ENCODE measurements around the gene TSPAN11.

The TSPAN11 gene

GRCh38 chr12:30997685-30998440 is 71.3 kb downstream of the TSPAN11 start:
- Histone ChIP-seq H3K79me2 (ENCODE audit: insufficient read depth, low read length) (no peaks in the 10 kb centered on the region), H3K4me3 (ENCODE audit: insufficient read depth, low read length, poor library complexity, severe bottlenecking) (no peak overlapping the region), H3K27me3 (ENCODE audit: low read length) (no peaks in the 10 kb centered on the region), H3K27ac (ENCODE audit: low read depth, low read length) (no peak overlapping the region), H3K4me2 (ENCODE audit: low read depth, low read length, poor library complexity, severe bottlenecking) (no peak overlapping the region), H2AFZ (ENCODE audit: low read depth, low read length, severe bottlenecking) (no peak overlapping the region), H3K9me3 (ENCODE audit: insufficient read depth, low read length) (no peaks in the 10 kb centered on the region), H4K20me1 (ENCODE audit: low read depth, low read length) (no peaks in the 10 kb centered on the region), H3F3A (ENCODE audit: insufficient read depth) (no peaks in the 10 kb centered on the region), H3K9ac (ENCODE audit: low read length) (no peak overlapping the region), H3K9me2 (replicated peaks; ENCODE audit: insufficient read depth, low read length) (no peaks in the 10 kb centered on the region), H3K36me3 (ENCODE audit: low read length) (no peaks in the 10 kb centered on the region)
- TF ChIP-seq EZH2phosphoT487 (conservative IDR thresholded peaks at IDR 0.05; ENCODE audit: low read length), result no peak
- TF ChIP-seq CTCF (IDR thresholded peaks at IDR 0.05; ENCODE audit: insufficient read depth, low read length, poor library complexity, severe bottlenecking), result no peak

GRCh38 chr12:30999011-30999410 is 72.5 kb downstream of the TSPAN11 start:
- Histone ChIP-seq H3K27me3 (ENCODE audit: low read length) (no peaks in the 10 kb centered on the region), H3K27ac (ENCODE audit: low read depth, low read length) (no peak overlapping the region), H3K4me3 (ENCODE audit: insufficient read depth, low read length, poor library complexity, severe bottlenecking) (no peak overlapping the region), H3K79me2 (ENCODE audit: insufficient read depth, low read length) (no peaks in the 10 kb centered on the region), H3K4me2 (ENCODE audit: low read depth, low read length, poor library complexity, severe bottlenecking) (no peak overlapping the region), H3K9me2 (replicated peaks; ENCODE audit: insufficient read depth, low read length) (no peaks in the 10 kb centered on the region), H3K9ac (ENCODE audit: low read length) (no peak overlapping the region), H3F3A (ENCODE audit: insufficient read depth) (no peaks in the 10 kb centered on the region), H3K9me3 (ENCODE audit: insufficient read depth, low read length) (no peaks in the 10 kb centered on the region), H4K20me1 (ENCODE audit: low read depth, low read length) (no peaks in the 10 kb centered on the region), H3K36me3 (ENCODE audit: low read length) (no peaks in the 10 kb centered on the region), H2AFZ (ENCODE audit: low read depth, low read length, severe bottlenecking) (no peak overlapping the region)
- TF ChIP-seq EZH2phosphoT487 (conservative IDR thresholded peaks at IDR 0.05; ENCODE audit: low read length), result no peak

GRCh38 chr12:30999723-31000122 is 73.2 kb downstream of the TSPAN11 start:
- Histone ChIP-seq H3F3A (ENCODE audit: insufficient read depth) (no peaks in the 10 kb centered on the region), H3K9me3 (ENCODE audit: insufficient read depth, low read length) (no peaks in the 10 kb centered on the region), H3K4me2 (ENCODE audit: low read depth, low read length, poor library complexity, severe bottlenecking) (no peak overlapping the region), H3K27me3 (ENCODE audit: low read length) (no peaks in the 10 kb centered on the region), H3K36me3 (ENCODE audit: low read length) (no peaks in the 10 kb centered on the region), H3K79me2 (ENCODE audit: insufficient read depth, low read length) (no peaks in the 10 kb centered on the region), H4K20me1 (ENCODE audit: low read depth, low read length) (no peaks in the 10 kb centered on the region), H3K9ac (ENCODE audit: low read length) (no peak overlapping the region), H3K4me3 (ENCODE audit: insufficient read depth, low read length, poor library complexity, severe bottlenecking) (no peak overlapping the region), H3K27ac (ENCODE audit: low read depth, low read length) (no peak overlapping the region), H3K9me2 (replicated peaks; ENCODE audit: insufficient read depth, low read length) (no peaks in the 10 kb centered on the region), H2AFZ (ENCODE audit: low read depth, low read length, severe bottlenecking) (no peak overlapping the region)
- no peak for TF ChIP-seq CTCF (IDR thresholded peaks at IDR 0.05; ENCODE audit: insufficient read depth, low read length, poor library complexity, severe bottlenecking)
- TF ChIP-seq EZH2phosphoT487 (conservative IDR thresholded peaks at IDR 0.05; ENCODE audit: low read length), result no peak

DNA sequence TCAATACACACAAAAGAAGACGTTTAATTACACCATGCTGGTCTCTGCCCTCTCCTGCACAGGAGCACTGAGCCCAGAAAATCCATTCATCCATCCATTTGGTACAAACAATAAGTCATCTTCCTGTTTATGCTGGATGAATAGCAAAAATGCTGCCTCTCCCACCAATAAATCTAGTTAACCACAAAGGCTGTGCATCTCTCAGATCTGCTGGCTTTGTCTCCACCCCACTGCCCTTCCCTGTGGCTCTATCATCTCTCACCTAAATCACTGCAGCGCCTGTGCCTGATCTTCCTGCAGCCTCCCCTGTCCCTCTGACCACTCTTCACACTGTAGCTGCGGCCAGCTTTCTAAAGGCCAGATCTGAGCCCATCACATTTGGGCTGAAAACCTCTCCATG is 74.2 kb downstream of the TSPAN11 start:
- H3K27ac ChIP-seq (ENCODE audit: low read depth, low read length), result no peak overlapping the region
- H3K9me2 ChIP-seq (replicated peaks; ENCODE audit: insufficient read depth, low read length), result no peaks in the 10 kb centered on the region
- H3K4me2 ChIP-seq (ENCODE audit: low read depth, low read length, poor library complexity, severe bottlenecking), result no peak overlapping the region
- TF ChIP-seq EZH2phosphoT487 (conservative IDR thresholded peaks at IDR 0.05; ENCODE audit: low read length), result no peak
- no peak for TF ChIP-seq CTCF (IDR thresholded peaks at IDR 0.05; ENCODE audit: insufficient read depth, low read length, poor library complexity, severe bottlenecking)
- H2AFZ ChIP-seq (ENCODE audit: low read depth, low read length, severe bottlenecking), result no peak overlapping the region
- H3K79me2 ChIP-seq (ENCODE audit: insufficient read depth, low read length), result no peaks in the 10 kb centered on the region
- no peaks in the 10 kb centered on the region for H3K36me3 ChIP-seq (ENCODE audit: low read length)
- H3K27me3 ChIP-seq (ENCODE audit: low read length), result no peaks in the 10 kb centered on the region
- H4K20me1 ChIP-seq (ENCODE audit: low read depth, low read length), result no peaks in the 10 kb centered on the region
- H3K9ac ChIP-seq (ENCODE audit: low read length), result no peak overlapping the region
- H3F3A ChIP-seq (ENCODE audit: insufficient read depth), result no peaks in the 10 kb centered on the region
- no peak overlapping the region for H3K4me3 ChIP-seq (ENCODE audit: insufficient read depth, low read length, poor library complexity, severe bottlenecking)
- no peaks in the 10 kb centered on the region for H3K9me3 ChIP-seq (ENCODE audit: insufficient read depth, low read length)

Data from SU-DHL-6 (cell line).